SJCRH30 (cell line): ENCODE data around the gene TULP3. TPM values are rescaled to one million over a fixed set of nuclear protein-coding genes. Genes with fewer than 3 reads are reported as not detected.

Experiments used
- DNase-seq, 2 experiments: peaks; one replicate each; pipeline ENCODE4 v3.0.0-alpha.2; 2015 to 2020
- H3K27ac ChIP-seq: fragments of 250-450 bp; sonication (Bioruptor Pico); 2 replicates; pipeline ENCODE4 v1.5.1; 2020; ENCODE audit warnings: mild to moderate bottlenecking, moderate library complexity
- H3K27me3 ChIP-seq: fragments of 250-450 bp; sonication (Bioruptor Pico); 2 replicates; pipeline ENCODE4 v1.5.1; 2020; ENCODE audit warnings: mild to moderate bottlenecking, moderate library complexity
- H3K36me3 ChIP-seq: fragments of 250-450 bp; sonication (Bioruptor Pico); 2 replicates; pipeline ENCODE4 v1.5.1; 2020; ENCODE audit warnings: mild to moderate bottlenecking, moderate library complexity
- H3K4me1 ChIP-seq: fragments of 250-450 bp; sonication (Bioruptor Pico); 2 replicates; pipeline ENCODE4 v1.5.1; 2020; ENCODE audit warnings: mild to moderate bottlenecking, moderate library complexity
- H3K4me3 ChIP-seq: fragments of 250-450 bp; sonication (Bioruptor Pico); 2 replicates; pipeline ENCODE4 v1.5.1; 2020; ENCODE audit warnings: mild to moderate bottlenecking, moderate library complexity
- H3K9me3 ChIP-seq: fragments of 250-450 bp; sonication (Bioruptor Pico); replicated peaks from 2 replicates; pipeline ENCODE4 v1.5.1; 2020; ENCODE audit warnings: mild to moderate bottlenecking, moderate library complexity
- total RNA-seq: library from RNA; depleted of rRNA; stranded (reverse); fragments of >200 nt; shearing (Covaris generic); gene quantifications from 2 replicates; pipeline ENCODE4 v1.2.3, GENCODE V29; 2014; rRNA removed

Gene TULP3
- total RNA-seq, 1 experiment from 2014 or later, result 45.2 TPM

DNA sequence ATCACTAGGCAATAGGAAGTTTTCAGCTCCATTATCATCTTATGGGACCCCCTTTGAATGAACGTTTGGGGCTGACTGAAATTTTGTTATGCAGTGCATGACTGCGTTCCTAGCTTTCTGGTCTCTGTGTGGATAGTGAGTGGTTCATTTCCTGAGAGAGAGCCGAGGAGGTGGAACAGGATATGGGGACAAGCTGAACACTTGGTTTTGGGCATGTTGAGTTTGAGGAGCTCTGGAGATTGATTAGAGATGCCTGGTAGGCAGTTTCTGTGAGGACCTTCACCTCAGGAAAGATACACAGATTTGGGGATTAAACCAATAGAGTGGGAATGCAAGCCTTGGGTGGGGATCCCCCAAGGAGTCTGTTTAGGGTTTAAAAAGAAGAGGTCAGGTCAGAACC is 96.2 kb downstream of the TULP3 start:
- no peaks in the 10 kb centered on the region for H3K4me1 ChIP-seq
- H3K9me3 ChIP-seq, result 0 out of 2 replicates have a peak, but pooled peaks cover 4% of the 10 kb centered on the region
- no peak overlapping the region for H3K27ac ChIP-seq
- no peaks in the 10 kb centered on the region for H3K27me3 ChIP-seq
- H3K4me3 ChIP-seq, result no peak overlapping the region
- peaks cover 37% of the 10 kb centered on the region for H3K36me3 ChIP-seq
- no peak for DNase-seq

DNA sequence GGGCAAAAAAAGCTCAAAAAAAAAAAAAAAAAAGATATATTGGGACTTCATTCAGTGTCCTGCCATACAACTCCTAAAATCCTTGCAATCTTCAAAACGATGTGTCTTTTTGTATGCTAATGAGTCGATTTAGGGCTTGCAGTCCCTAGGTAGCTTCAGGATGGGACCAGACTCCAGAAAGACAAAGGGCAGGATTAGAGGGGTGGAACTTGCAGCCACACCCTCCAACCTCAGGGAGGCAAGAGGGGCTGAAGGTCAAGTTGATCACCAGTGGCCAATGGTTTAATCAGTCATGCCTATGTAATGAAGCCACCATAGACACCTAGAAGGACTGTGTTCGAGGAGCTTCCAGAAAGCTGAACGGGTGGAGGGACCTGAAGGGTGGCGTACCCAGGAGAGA is 97.8 kb downstream of the TULP3 start:
- no peaks in the 10 kb centered on the region for H3K27me3 ChIP-seq
- no peak overlapping the region for H3K27ac ChIP-seq
- no peaks in the 10 kb centered on the region for H3K4me1 ChIP-seq
- H3K9me3 ChIP-seq, result 0 out of 2 replicates have a peak, but pooled peaks cover 4% of the 10 kb centered on the region
- DNase-seq, result no peak
- peaks cover 27% of the 10 kb centered on the region for H3K36me3 ChIP-seq
- H3K4me3 ChIP-seq, result no peak overlapping the region

Other genes starting within 250 kb of the TULP3 start
- gene FKBP4, start 95.9 kb upstream of the TULP3 start, total RNA-seq, result 112 and 116 TPM in 2 replicates
- gene ITFG2, start 78.2 kb upstream of the TULP3 start, total RNA-seq, result 25.8 and 28.6 TPM in 2 replicates
- gene NRIP2, start 55.9 kb upstream of the TULP3 start, total RNA-seq, result 1.7 and 1.8 TPM in 2 replicates
- gene TEX52, start 33.9 kb upstream of the TULP3 start, total RNA-seq, result 0.20 TPM in 1 of 2 replicates, not detected in the other
- gene FOXM1, start 13.7 kb upstream of the TULP3 start, total RNA-seq, result 107 and 111 TPM in 2 replicates
- gene RHNO1, start 13.7 kb upstream of the TULP3 start, total RNA-seq, result 57.8 and 60.9 TPM in 2 replicates
- 58.2 and 59.0 TPM in 2 replicates for gene TEAD4, start 68.5 kb downstream of the TULP3 start, total RNA-seq
- gene TSPAN9, start 186.5 kb downstream of the TULP3 start, total RNA-seq, result 194 and 210 TPM in 2 replicates